ENCODE measurements around the gene CCL15. TPM values are rescaled to one million over a fixed set of nuclear protein-coding genes. Genes with fewer than 3 reads are reported as not detected.

Gene CCL15
- total and polyA plus RNA-seq, 2 of the 13 experiments (the other 11 are each of a cell fraction or from before 2014, with no cell fraction given): 29.2 to 45.9 TPM

DNA sequence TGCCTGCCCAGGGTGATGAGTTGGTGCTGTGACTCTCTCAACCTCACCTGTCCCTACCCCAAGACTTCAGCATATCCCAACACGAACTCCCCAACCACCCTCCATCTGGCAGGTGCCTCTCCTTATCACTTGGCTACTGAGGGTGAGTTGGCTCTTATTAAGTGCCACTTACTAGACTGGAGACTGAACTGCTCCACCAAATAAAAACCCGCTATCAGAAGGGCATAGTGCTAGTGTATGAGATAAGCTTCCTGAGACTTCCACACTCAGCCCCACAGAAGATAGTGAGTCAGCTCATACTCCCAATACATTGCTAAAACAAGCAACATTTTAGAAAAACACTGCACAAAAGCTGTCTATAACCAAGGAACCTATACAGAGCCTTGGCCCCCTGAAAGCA lies 46.7 kb upstream of the CCL15 start:
- no peak overlapping the region for H3K4me2 ChIP-seq (ENCODE audit: low read depth, low read length)
- in situ Hi-C loops (cut with HindIII; ENCODE audit: extremely low pct_ligation_motif_present, low pct_unique_long_range_greater_than_20kb) (loop anchor here (10.0 kb wide), 1 partner anchor 57 kb away; the partner anchor contains the start of gene CCL4), intact Hi-C loops (cut with micrococcal nuclease; ENCODE audit: unreplicated experiment) (no loop called here)
- no peak overlapping the region for H3K9ac ChIP-seq (ENCODE audit: insufficient read depth, low read depth, low read length)
- H3K36me3 ChIP-seq (replicated peaks in 1 of 2; ENCODE audit: control insufficient read depth in 1 of 2, insufficient read depth in 2 of 2, low read length in 2 of 2): no peaks in the 10 kb centered on the region
- FAIRE-seq (no peak), ATAC-seq (no peak), DNase-seq (ENCODE audit: low spot score) (no peak)
- H2AFZ ChIP-seq (ENCODE audit: low read length): no peak overlapping the region
- POLR2A ChIA-PET: no interaction called here
- CTCF ChIA-PET (ENCODE audit: low intra/inter-chr PET ratio, low total read pairs): no interaction called here
- 17% methylated on average over 2 of the region's 2 CpGs for WGBS (ENCODE audit: low lambda C conversion rate)
- H4K20me1 ChIP-seq (ENCODE audit: insufficient read depth, low read length): no peaks in the 10 kb centered on the region
- no peaks in the 10 kb centered on the region for H3K79me2 ChIP-seq (ENCODE audit: insufficient read depth, low read length)
- H3K4me1 ChIP-seq (ENCODE audit: insufficient read depth, low read length): no peaks in the 10 kb centered on the region
- H3K9me3 ChIP-seq (ENCODE audit: low read length): peaks cover 15% of the 10 kb centered on the region
- TF ChIP-seq TCF12 (IDR thresholded peaks at IDR 0.05) (no peak), TCF12 (CRISPR knock-in tag; IDR thresholded peaks at IDR 0.05) (no peak), NFYC (CRISPR knock-in tag; IDR thresholded peaks at IDR 0.05) (no peak), PAF1 (CRISPR knock-in tag; IDR thresholded peaks at IDR 0.05) (no peak), PHB2 (IDR thresholded peaks at IDR 0.05; ENCODE audit: partially characterized antibody) (no peak), KDM2A (CRISPR knock-in tag; IDR thresholded peaks at IDR 0.05; ENCODE audit: borderline replicate concordance, low read depth) (no peak), GTF3A (CRISPR knock-in tag; conservative IDR thresholded peaks at IDR 0.05) (no peak), NFYB (CRISPR knock-in tag; IDR thresholded peaks at IDR 0.05) (no peak), ZNF619 (CRISPR knock-in tag; IDR thresholded peaks at IDR 0.05) (no peak), ARID5B (CRISPR knock-in tag; IDR thresholded peaks at IDR 0.05) (no peak), ZNF747 (CRISPR knock-in tag; IDR thresholded peaks at IDR 0.05; ENCODE audit: borderline replicate concordance) (no peak), NBN (conservative IDR thresholded peaks at IDR 0.05) (no peak), WIZ (CRISPR knock-in tag; IDR thresholded peaks at IDR 0.05) (no peak)
- no TSS peak for BruUV-seq (replicated peaks)
- no peaks in the 10 kb centered on the region; a peak in 1 of 5 replicates for H3K27me3 ChIP-seq (ENCODE audit: control insufficient read depth in 1 of 2, insufficient read depth in 2 of 2, low read length in 2 of 2)
- no peak overlapping the region for H3K27ac ChIP-seq (ENCODE audit: extremely low read length, insufficient read depth, low read length)
- no peak overlapping the region for H3K4me3 ChIP-seq (replicated peaks in 1 of 3; ENCODE audit: insufficient read depth in 1 of 3, low read depth in 2 of 3, low read length in 3 of 3)
